Right lobe of liver (tissue), 4 donors: Measurements from ENCODE around the gene KIAA0825.

Experiments used
- POLR2A ChIP-seq: fragments of 450-650 bp; IDR thresholded peaks from one replicate; pipeline ENCODE4 v1.6.1; 2017; ENCODE audit warnings: antibody characterized with exemption, mild to moderate bottlenecking
- TF ChIP-seq, protein P1 (sequence below), 4 donors: fragments of 200-600 bp in 3 of 4; fragments of 450-650 bp in 1 of 4; IDR thresholded peaks; one replicate each; pipeline versions ENCODE4 v1.5.1 to v1.8.0; 2016 to 2022; ENCODE audit warnings: antibody characterized with exemption in 4 of 4, mild to moderate bottlenecking in 2 of 4
- donor health status: DM: no; HTN: no; CAD: no.
- donor health status: DM: no; HTN: no; CAD: no.
- donor health status: DM: no; HTN: yes; CAD: no.

DNA sequence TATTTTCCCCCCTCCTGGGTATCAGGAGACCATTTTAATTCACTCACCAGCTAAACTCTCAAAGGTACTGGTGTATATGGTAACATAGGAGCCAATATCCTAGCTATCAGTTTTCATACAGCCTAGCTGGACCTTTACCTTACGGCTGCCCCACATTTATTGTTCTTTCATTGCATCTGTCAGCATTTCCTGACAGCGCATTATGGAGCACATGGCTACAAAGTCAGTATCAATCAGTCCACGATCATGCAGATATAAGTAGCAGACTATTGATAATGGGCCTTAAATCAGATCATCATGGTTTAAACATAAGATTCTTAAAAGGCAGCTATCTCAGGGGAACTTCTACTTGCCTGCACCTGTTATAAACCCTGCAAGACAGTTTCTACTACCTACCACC is 304.7 kb downstream of the KIAA0825 start:
- TF ChIP-seq, protein P1, sequence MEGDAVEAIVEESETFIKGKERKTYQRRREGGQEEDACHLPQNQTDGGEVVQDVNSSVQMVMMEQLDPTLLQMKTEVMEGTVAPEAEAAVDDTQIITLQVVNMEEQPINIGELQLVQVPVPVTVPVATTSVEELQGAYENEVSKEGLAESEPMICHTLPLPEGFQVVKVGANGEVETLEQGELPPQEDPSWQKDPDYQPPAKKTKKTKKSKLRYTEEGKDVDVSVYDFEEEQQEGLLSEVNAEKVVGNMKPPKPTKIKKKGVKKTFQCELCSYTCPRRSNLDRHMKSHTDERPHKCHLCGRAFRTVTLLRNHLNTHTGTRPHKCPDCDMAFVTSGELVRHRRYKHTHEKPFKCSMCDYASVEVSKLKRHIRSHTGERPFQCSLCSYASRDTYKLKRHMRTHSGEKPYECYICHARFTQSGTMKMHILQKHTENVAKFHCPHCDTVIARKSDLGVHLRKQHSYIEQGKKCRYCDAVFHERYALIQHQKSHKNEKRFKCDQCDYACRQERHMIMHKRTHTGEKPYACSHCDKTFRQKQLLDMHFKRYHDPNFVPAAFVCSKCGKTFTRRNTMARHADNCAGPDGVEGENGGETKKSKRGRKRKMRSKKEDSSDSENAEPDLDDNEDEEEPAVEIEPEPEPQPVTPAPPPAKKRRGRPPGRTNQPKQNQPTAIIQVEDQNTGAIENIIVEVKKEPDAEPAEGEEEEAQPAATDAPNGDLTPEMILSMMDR (IDR thresholded peaks at IDR 0.05): no peak
- no peak for TF ChIP-seq POLR2A
